ENCODE results near the gene CP. TPM values are rescaled to one million over a fixed set of nuclear protein-coding genes. Genes with fewer than 3 reads are reported as not detected.
A peak's percentile ranks its signal among the peaks of the same experiment; 100 is the strongest.

Gene CP
- total RNA-seq, 1 experiment from 2014 or later, result 5.8 TPM

GRCh38 chr3:149247008-149247710 lies 25.5 kb upstream of the CP start:
- TF ChIP-seq SIN3A (IDR thresholded peaks at IDR 0.05; ENCODE audit: borderline replicate concordance, insufficient read depth, low read depth, low read length) (no peak), POLR2AphosphoS5 (IDR thresholded peaks at IDR 0.05; ENCODE audit: low read depth, low read length) (no peak), TCF7L2 (IDR thresholded peaks at IDR 0.05; ENCODE audit: low read depth, low read length) (no peak)
- TF ChIP-seq, protein P1, sequence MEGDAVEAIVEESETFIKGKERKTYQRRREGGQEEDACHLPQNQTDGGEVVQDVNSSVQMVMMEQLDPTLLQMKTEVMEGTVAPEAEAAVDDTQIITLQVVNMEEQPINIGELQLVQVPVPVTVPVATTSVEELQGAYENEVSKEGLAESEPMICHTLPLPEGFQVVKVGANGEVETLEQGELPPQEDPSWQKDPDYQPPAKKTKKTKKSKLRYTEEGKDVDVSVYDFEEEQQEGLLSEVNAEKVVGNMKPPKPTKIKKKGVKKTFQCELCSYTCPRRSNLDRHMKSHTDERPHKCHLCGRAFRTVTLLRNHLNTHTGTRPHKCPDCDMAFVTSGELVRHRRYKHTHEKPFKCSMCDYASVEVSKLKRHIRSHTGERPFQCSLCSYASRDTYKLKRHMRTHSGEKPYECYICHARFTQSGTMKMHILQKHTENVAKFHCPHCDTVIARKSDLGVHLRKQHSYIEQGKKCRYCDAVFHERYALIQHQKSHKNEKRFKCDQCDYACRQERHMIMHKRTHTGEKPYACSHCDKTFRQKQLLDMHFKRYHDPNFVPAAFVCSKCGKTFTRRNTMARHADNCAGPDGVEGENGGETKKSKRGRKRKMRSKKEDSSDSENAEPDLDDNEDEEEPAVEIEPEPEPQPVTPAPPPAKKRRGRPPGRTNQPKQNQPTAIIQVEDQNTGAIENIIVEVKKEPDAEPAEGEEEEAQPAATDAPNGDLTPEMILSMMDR (IDR thresholded peaks at IDR 0.05), result no peak
- TF ChIP-seq, protein P2, sequence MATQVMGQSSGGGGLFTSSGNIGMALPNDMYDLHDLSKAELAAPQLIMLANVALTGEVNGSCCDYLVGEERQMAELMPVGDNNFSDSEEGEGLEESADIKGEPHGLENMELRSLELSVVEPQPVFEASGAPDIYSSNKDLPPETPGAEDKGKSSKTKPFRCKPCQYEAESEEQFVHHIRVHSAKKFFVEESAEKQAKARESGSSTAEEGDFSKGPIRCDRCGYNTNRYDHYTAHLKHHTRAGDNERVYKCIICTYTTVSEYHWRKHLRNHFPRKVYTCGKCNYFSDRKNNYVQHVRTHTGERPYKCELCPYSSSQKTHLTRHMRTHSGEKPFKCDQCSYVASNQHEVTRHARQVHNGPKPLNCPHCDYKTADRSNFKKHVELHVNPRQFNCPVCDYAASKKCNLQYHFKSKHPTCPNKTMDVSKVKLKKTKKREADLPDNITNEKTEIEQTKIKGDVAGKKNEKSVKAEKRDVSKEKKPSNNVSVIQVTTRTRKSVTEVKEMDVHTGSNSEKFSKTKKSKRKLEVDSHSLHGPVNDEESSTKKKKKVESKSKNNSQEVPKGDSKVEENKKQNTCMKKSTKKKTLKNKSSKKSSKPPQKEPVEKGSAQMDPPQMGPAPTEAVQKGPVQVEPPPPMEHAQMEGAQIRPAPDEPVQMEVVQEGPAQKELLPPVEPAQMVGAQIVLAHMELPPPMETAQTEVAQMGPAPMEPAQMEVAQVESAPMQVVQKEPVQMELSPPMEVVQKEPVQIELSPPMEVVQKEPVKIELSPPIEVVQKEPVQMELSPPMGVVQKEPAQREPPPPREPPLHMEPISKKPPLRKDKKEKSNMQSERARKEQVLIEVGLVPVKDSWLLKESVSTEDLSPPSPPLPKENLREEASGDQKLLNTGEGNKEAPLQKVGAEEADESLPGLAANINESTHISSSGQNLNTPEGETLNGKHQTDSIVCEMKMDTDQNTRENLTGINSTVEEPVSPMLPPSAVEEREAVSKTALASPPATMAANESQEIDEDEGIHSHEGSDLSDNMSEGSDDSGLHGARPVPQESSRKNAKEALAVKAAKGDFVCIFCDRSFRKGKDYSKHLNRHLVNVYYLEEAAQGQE (IDR thresholded peaks at IDR 0.05; ENCODE audit: insufficient read depth in 1 of 2, low read depth in 2 of 2, low read length in 1 of 2), result no peak
- H3K36me3 ChIP-seq (ENCODE audit: control insufficient read depth, insufficient read depth, low read length), result no peaks in the 10 kb centered on the region
- ChIA-PET POLR2A (no interaction called here), CTCF (no interaction called here)
- no peaks in the 10 kb centered on the region for H3K27me3 ChIP-seq (ENCODE audit: control insufficient read depth, insufficient read depth, low read length)
- no peak overlapping the region for H3K4me3 ChIP-seq (ENCODE audit: low read depth in 2 of 2, low read length in 2 of 2)
- intact Hi-C loops (cut with micrococcal nuclease; ENCODE audit: unreplicated experiment), result no loop called here
- no peaks in the 10 kb centered on the region for H3K9me3 ChIP-seq (ENCODE audit: control insufficient read depth, insufficient read depth, low read depth, low read length)
- no TSS peak for BruUV-seq (replicated peaks)
- H3K4me1 ChIP-seq (ENCODE audit: control insufficient read depth, insufficient read depth, low read length), result peaks cover 39% of the 10 kb centered on the region
- peak overlapping the region; percentile 90 for H3K27ac ChIP-seq (ENCODE audit: low read length)
- in situ Hi-C loops (cut with HindIII; ENCODE audit: low pct_unique_long_range_greater_than_20kb, low sequenced_read_pairs), result no loop called here
- DNase-seq (ENCODE audit: low read depth, low spot score), result no peak
- peak; percentile 36 for ATAC-seq

DNA sequence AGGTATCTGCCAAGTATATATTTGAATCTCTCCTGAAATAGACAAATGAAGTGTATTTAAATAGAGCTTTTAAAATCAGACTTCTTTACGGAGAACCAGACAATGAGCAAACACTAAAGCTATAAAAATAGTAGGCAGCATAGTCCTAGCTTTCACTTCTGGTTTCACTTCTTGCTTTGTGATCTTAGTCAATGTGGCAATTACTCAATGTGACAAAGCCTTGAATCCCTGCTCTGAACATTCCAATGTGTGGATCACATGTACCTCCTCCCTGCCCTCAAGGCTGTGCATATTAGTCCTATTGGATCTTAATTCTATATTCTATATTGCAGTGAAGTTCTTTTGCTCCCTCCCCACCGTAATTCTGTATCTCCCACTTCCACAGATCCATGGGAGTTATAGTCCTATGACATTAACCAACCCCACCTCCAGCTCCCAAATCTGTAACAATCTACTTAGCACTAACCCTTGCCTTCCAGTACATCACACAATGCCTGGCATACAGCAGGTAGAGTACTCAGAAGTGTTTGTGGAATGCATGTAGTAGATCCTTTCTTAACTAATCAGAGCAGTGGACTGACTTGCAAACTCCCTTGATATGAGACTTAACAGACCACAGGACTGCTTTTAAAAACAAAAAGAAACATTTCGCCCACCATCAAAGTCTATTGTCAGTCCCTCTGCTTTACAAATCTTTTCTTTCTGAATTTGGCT lies 24.3 kb upstream of the CP start:
- Histone ChIP-seq H3K4me1 (ENCODE audit: control insufficient read depth, insufficient read depth, low read length) (peaks cover 39% of the 10 kb centered on the region), H3K36me3 (ENCODE audit: control insufficient read depth, insufficient read depth, low read length) (no peaks in the 10 kb centered on the region), H3K4me3 (ENCODE audit: low read depth in 2 of 2, low read length in 2 of 2) (no peak overlapping the region), H3K9me3 (ENCODE audit: control insufficient read depth, insufficient read depth, low read depth, low read length) (no peaks in the 10 kb centered on the region), H3K27ac (ENCODE audit: low read length) (peak overlapping the region; percentile 90), H3K27me3 (ENCODE audit: control insufficient read depth, insufficient read depth, low read length) (no peaks in the 10 kb centered on the region)
- peak; percentile 64 for ATAC-seq
- TF ChIP-seq TCF7L2 (IDR thresholded peaks at IDR 0.05; ENCODE audit: low read depth, low read length) (no peak), SIN3A (IDR thresholded peaks at IDR 0.05; ENCODE audit: borderline replicate concordance, insufficient read depth, low read depth, low read length) (no peak), POLR2AphosphoS5 (IDR thresholded peaks at IDR 0.05; ENCODE audit: low read depth, low read length) (no peak)
- TF ChIP-seq, protein P1 (IDR thresholded peaks at IDR 0.05), result no peak
- TF ChIP-seq, protein P2 (IDR thresholded peaks at IDR 0.05; ENCODE audit: insufficient read depth in 1 of 2, low read depth in 2 of 2, low read length in 1 of 2), result no peak
- in situ Hi-C loops (cut with HindIII; ENCODE audit: low pct_unique_long_range_greater_than_20kb, low sequenced_read_pairs), result no loop called here
- ChIA-PET POLR2A (interaction anchor here (0.9 kb wide), 1 partner anchor 21 kb away, joined by 3 read pairs; no protein-coding TSS in a partner anchor), CTCF (interaction anchor here (0.6 kb wide), 1 partner anchor 245 kb away, joined by 4 read pairs; no protein-coding TSS in a partner anchor)
- BruUV-seq (replicated peaks), result no TSS peak
- intact Hi-C loops (cut with micrococcal nuclease; ENCODE audit: unreplicated experiment), result no loop called here
- no peak for DNase-seq (ENCODE audit: low read depth, low spot score)
